ENCODE data around the gene MAGI2. TPM values are rescaled to one million over a fixed set of nuclear protein-coding genes. Genes with fewer than 3 reads are reported as not detected.

Gene MAGI2
- total and polyA plus RNA-seq, 2 of the 13 experiments (the other 11 are each of a cell fraction or from before 2014, with no cell fraction given) = 1.5 to 3.8 TPM

GRCh38 chr7:78636727-78637126 lies 816.7 kb downstream of the MAGI2 start:
- in situ Hi-C loops (cut with HindIII; ENCODE audit: extremely low pct_ligation_motif_present, low pct_unique_long_range_greater_than_20kb) (no loop called here), intact Hi-C loops (cut with micrococcal nuclease; ENCODE audit: unreplicated experiment) (no loop called here)
- Histone ChIP-seq H3K27me3 (ENCODE audit: control insufficient read depth in 1 of 2, insufficient read depth in 2 of 2, low read length in 2 of 2) (no peaks in the 10 kb centered on the region; a peak in 1 of 5 replicates), H3K4me2 (ENCODE audit: low read depth, low read length) (no peak overlapping the region), H3K9ac (ENCODE audit: insufficient read depth, low read depth, low read length) (no peak overlapping the region), H4K20me1 (ENCODE audit: insufficient read depth, low read length) (no peaks in the 10 kb centered on the region), H3K36me3 (replicated peaks in 1 of 2; ENCODE audit: control insufficient read depth in 1 of 2, insufficient read depth in 2 of 2, low read length in 2 of 2) (no peaks in the 10 kb centered on the region), H3K9me3 (ENCODE audit: low read length) (no peaks in the 10 kb centered on the region), H3K27ac (ENCODE audit: extremely low read length, insufficient read depth, low read length) (no peak overlapping the region), H3K4me3 (replicated peaks in 1 of 3; ENCODE audit: insufficient read depth in 1 of 3, low read depth in 2 of 3, low read length in 3 of 3) (no peak overlapping the region), H2AFZ (ENCODE audit: low read length) (no peak overlapping the region), H3K79me2 (ENCODE audit: insufficient read depth, low read length) (no peaks in the 10 kb centered on the region), H3K4me1 (ENCODE audit: insufficient read depth, low read length) (no peaks in the 10 kb centered on the region)
- no peak for TF ChIP-seq ZBTB2 (CRISPR knock-in tag; IDR thresholded peaks at IDR 0.05; ENCODE audit: low read depth)
- TF ChIP-seq TAF15 (IDR thresholded peaks at IDR 0.05; ENCODE audit: low read depth, low read length, poor library complexity, severe bottlenecking) = no peak
- TF ChIP-seq SRF (IDR thresholded peaks at IDR 0.05; ENCODE audit: low read depth, low read length) = no peak
- TF ChIP-seq CSRNP1 (CRISPR knock-in tag; IDR thresholded peaks at IDR 0.05) = no peak
- TF ChIP-seq PAXIP1 (CRISPR knock-in tag; conservative IDR thresholded peaks at IDR 0.05) = no peak
- no peak for TF ChIP-seq MBNL3 (CRISPR knock-in tag; conservative IDR thresholded peaks at IDR 0.05)
- no peak for TF ChIP-seq KDM6A (CRISPR knock-in tag; IDR thresholded peaks at IDR 0.05; ENCODE audit: low read depth)
- no peak for TF ChIP-seq BRF2 (CRISPR knock-in tag; IDR thresholded peaks at IDR 0.05)
- TF ChIP-seq ZNF263 (CRISPR knock-in tag; IDR thresholded peaks at IDR 0.05) = no peak
- DNase-seq (ENCODE audit: low spot score) = no peak
- no peak for ATAC-seq
- POLR2A ChIA-PET = no interaction called here
- CTCF ChIA-PET (ENCODE audit: low intra/inter-chr PET ratio, low total read pairs) = no interaction called here
- WGBS (ENCODE audit: low lambda C conversion rate) = 37% methylated on average over 5 of the region's 6 CpGs
- FAIRE-seq = no peak
- no TSS peak for BruUV-seq (replicated peaks)
